ENCODE measurements around the gene SWSAP1.

DNA sequence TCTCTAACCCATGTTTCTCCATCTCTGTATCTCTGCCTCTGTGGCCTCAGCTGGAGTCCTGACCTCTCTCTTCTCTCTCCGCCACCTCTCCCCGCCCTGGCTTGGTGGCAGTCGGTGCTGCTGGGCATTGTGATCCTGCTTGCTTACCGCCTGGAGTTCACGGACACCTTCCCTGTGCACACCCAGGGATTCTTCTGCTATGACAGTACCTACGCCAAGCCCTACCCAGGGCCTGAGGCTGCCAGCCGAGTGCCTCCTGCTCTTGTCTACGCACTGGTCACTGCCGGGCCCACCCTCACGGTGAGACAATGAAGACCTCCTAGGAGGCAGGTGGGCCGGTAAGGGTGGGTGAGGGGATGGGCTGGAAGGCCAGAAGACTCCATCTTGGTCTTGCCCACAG lies 15.0 kb upstream of the SWSAP1 start:
- no peak for TF ChIP-seq POLR2A (IDR thresholded peaks at IDR 0.05)
- TF ChIP-seq, protein P1, sequence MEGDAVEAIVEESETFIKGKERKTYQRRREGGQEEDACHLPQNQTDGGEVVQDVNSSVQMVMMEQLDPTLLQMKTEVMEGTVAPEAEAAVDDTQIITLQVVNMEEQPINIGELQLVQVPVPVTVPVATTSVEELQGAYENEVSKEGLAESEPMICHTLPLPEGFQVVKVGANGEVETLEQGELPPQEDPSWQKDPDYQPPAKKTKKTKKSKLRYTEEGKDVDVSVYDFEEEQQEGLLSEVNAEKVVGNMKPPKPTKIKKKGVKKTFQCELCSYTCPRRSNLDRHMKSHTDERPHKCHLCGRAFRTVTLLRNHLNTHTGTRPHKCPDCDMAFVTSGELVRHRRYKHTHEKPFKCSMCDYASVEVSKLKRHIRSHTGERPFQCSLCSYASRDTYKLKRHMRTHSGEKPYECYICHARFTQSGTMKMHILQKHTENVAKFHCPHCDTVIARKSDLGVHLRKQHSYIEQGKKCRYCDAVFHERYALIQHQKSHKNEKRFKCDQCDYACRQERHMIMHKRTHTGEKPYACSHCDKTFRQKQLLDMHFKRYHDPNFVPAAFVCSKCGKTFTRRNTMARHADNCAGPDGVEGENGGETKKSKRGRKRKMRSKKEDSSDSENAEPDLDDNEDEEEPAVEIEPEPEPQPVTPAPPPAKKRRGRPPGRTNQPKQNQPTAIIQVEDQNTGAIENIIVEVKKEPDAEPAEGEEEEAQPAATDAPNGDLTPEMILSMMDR (IDR thresholded peaks at IDR 0.05), result no peak

All from suprapubic skin (tissue), 3 donors.